Upper lobe of left lung (tissue), 6 donors: ENCODE results near the gene SLC9A5. TPM values are rescaled to one million over a fixed set of nuclear protein-coding genes. Genes with fewer than 3 reads are reported as not detected.

ENCODE experiments used
- ATAC-seq, 2 donors: fragments of 200-7000 bp; cut with Tn5 transposase; one replicate each; pipeline ENCODE4 v1.9.1; 2022; ENCODE audit warnings: mild to moderate bottlenecking in 2 of 2, moderate library complexity in 2 of 2; ENCODE audit not compliant: low FRiP score in 2 of 2
- DNase-seq, 2 donors: peaks; one replicate each; pipeline ENCODE4 v3.0.0-alpha.2; 2019 to 2020
- H3K27ac ChIP-seq, 4 donors: fragments of 200-600 bp; sonication (generic); one replicate each; pipeline ENCODE4 v1.5.1; 2016 to 2019
- H3K27me3 ChIP-seq, 4 donors: fragments of 200-600 bp; sonication (generic); one replicate each; pipeline ENCODE4 v1.5.1; 2017 to 2019
- H3K36me3 ChIP-seq, 4 donors: fragments of 200-600 bp; sonication (generic); one replicate each; pipeline ENCODE4 v1.5.1; 2016 to 2019
- H3K4me1 ChIP-seq, 4 donors: fragments of 200-600 bp; sonication (generic); one replicate each; pipeline ENCODE4 v1.5.1; 2018 to 2019
- H3K4me3 ChIP-seq, 4 donors: fragments of 200-600 bp; sonication (generic); one replicate each; pipeline ENCODE4 v1.5.1; 2017 to 2019; ENCODE audit warnings: mild to moderate bottlenecking in 2 of 4, moderate library complexity in 1 of 4
- H3K9me3 ChIP-seq, 4 donors: fragments of 200-600 bp; sonication (generic); one replicate each; pipeline ENCODE4 v1.5.1; 2018 to 2019
- CTCF ChIP-seq, 6 experiments: fragments of 450-650 bp in 4 of 6; fragments of 200-600 bp in 2 of 6; sonication (generic) in 2 of 6; IDR thresholded peaks; one replicate each; pipeline ENCODE4 v1.5.1; 2016 to 2019; ENCODE audit warnings: antibody characterized with exemption in 6 of 6
- EP300 ChIP-seq, 4 donors: sonication (generic); formaldehyde crosslinking; IDR thresholded peaks; one replicate each; pipeline ENCODE4 v1.5.1; 2017; ENCODE audit warnings: antibody characterized with exemption in 4 of 4, control low read depth in 2 of 4
- POLR2A ChIP-seq, 4 donors: fragments of 450-650 bp; IDR thresholded peaks; one replicate each; pipeline ENCODE4 v1.5.1; 2016 to 2017; ENCODE audit warnings: antibody characterized with exemption in 4 of 4, mild to moderate bottlenecking in 2 of 4
- POLR2AphosphoS5 ChIP-seq, 2 donors: sonication (generic); formaldehyde crosslinking; IDR thresholded peaks; one replicate each; pipeline ENCODE4 v1.5.1; 2017; ENCODE audit warnings: antibody characterized with exemption in 2 of 2
- WGBS, 2 donors: methylation state at CpG; one replicate each; pipeline ENCODE4 v1.1.5; 2017 to 2018; 5-methylcytosine and 5-hydroxymethylcytosine counted together
- total RNA-seq, 6 donors: library from RNA; depleted of rRNA in 4 of 6; stranded (reverse); fragments of >200 nt in 4 of 6; gene quantifications; one replicate each; pipeline versions ENCODE4 v1.1.0 to v1.2.1, GENCODE V29; 2016 to 2021
- donor health status: DM: no; HTN: no; CAD: no; lungs with moderate emphysema.
- donor health status: DM: no; HTN: yes; CAD: no; lungs with severe emphysema.

The SLC9A5 gene
- total RNA-seq, 6 donors from 2014 or later: 0.76 to 28.3 (median 4.1) TPM

- DNase-seq (peak in 1 of 2 donors; percentile 42), ATAC-seq (no peak)
- peaks cover 0 to 6% (median 3%) of the 10 kb centered on the region in 4 donors for H3K27me3 ChIP-seq
- peak overlapping the region; percentile 93 to 96 (median 95) for H3K27ac ChIP-seq
- peak overlapping the region in 3 of 4 donors; percentile 60 to 99 (median 95) for H3K4me3 ChIP-seq
- WGBS, 2 donors: 50 to 51% methylated on average over 4 of the region's 4 CpGs
- no peak for TF ChIP-seq EP300 (IDR thresholded peaks at IDR 0.05)
- no peak for TF ChIP-seq POLR2AphosphoS5 (IDR thresholded peaks at IDR 0.05)
- TF ChIP-seq POLR2A (IDR thresholded peaks at IDR 0.05): no peak
- no peak for TF ChIP-seq CTCF (IDR thresholded peaks at IDR 0.05)
- H3K9me3 ChIP-seq: no peaks in the 10 kb centered on the region
- peaks cover 73 to 80% (median 77%) of the 10 kb centered on the region in 4 donors for H3K4me1 ChIP-seq
- no peaks in the 10 kb centered on the region for H3K36me3 ChIP-seq
Observed at GRCh38 chr16:67245186-67245585, 3.6 kb upstream of the SLC9A5 start.

- peaks cover 68 to 75% (median 72%) of the 10 kb centered on the region in 4 donors for H3K4me1 ChIP-seq
Observed at GRCh38 chr16:67245674-67246080, 3.1 kb upstream of the SLC9A5 start.

DNA sequence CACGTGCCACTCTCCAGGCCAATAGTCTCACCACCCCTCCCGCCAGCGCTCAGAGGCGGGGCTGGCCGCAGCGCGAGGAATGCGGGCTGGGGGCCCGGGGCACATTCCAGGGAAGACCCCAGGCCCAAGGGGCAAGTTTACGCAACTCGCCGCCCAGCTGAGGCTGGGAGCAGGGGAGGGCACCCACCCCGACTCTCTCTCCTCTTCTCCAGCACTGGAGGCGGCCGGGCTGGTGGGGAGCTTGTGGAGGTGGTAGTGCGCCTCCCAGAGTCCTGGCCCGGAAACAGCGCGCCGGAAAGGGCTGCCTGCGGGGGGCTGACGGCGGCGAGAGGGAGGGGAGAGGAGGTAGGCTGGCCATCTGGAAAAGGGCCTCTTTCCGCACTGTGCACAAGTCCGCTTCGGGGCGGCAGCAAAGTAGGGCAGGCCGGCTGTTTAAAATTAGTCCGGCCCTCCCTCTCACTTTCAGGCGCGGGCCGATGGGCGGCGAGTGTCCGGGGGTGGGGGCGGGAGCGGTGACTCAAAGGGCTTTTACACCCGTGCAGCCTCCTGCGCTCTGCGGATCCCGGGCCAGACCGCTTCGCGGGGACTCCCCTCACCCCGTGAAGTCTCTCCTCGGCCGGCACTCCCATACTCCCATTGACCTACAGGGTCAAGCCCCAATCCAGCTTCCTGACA lies 2.6 kb upstream of the SLC9A5 start:
- TF ChIP-seq CTCF (IDR thresholded peaks at IDR 0.05) (peak in 5 of 6 experiments; percentile 21 to 52 (median 33)), POLR2AphosphoS5 (IDR thresholded peaks at IDR 0.05) (peak; percentile 24 to 67), EP300 (IDR thresholded peaks at IDR 0.05) (no peak), POLR2A (IDR thresholded peaks at IDR 0.05) (peak in 2 of 4 donors; percentile 42 to 44)
- WGBS, 2 donors: 0 to 4% methylated on average over 8 to 34 of the region's 48 CpGs
- H3K27me3 ChIP-seq: peaks cover 0 to 6% (median 3%) of the 10 kb centered on the region in 4 donors
- H3K4me1 ChIP-seq: peaks cover 63 to 71% (median 66%) of the 10 kb centered on the region in 4 donors
- H3K4me3 ChIP-seq: peak overlapping the region; percentile 60 to 99 (median 94)
- no peaks in the 10 kb centered on the region for H3K36me3 ChIP-seq
- peak overlapping the region; percentile 93 to 96 (median 95) for H3K27ac ChIP-seq
- ATAC-seq (peak; percentile 68 to 72), DNase-seq (peak; percentile 79 to 93)
- no peaks in the 10 kb centered on the region for H3K9me3 ChIP-seq

More at GRCh38 chr16:67245674-67246080, 3.1 kb upstream of the SLC9A5 start:
- WGBS, 2 donors: 16 to 23% methylated on average over 5 to 8 of the region's 8 CpGs
- no peak for DNase-seq
- ATAC-seq: no peak
- Histone ChIP-seq H3K9me3 (no peaks in the 10 kb centered on the region), H3K4me3 (peak overlapping the region; percentile 60 to 99 (median 94)), H3K27me3 (peaks cover 0 to 6% (median 3%) of the 10 kb centered on the region in 4 donors), H3K36me3 (no peaks in the 10 kb centered on the region), H3K27ac (peak overlapping the region; percentile 93 to 96 (median 95))
- TF ChIP-seq POLR2A (IDR thresholded peaks at IDR 0.05): no peak
- TF ChIP-seq EP300 (IDR thresholded peaks at IDR 0.05): no peak
- TF ChIP-seq CTCF (IDR thresholded peaks at IDR 0.05): no peak
- TF ChIP-seq POLR2AphosphoS5 (IDR thresholded peaks at IDR 0.05): no peak

GRCh38 chr16:67246756-67247191 lies 2.0 kb upstream of the SLC9A5 start:
- peaks cover 57 to 65% (median 61%) of the 10 kb centered on the region in 4 donors for H3K4me1 ChIP-seq
- DNase-seq (peak; percentile 95 to 96), ATAC-seq (peak; percentile 22 to 87)
- H3K9me3 ChIP-seq: no peaks in the 10 kb centered on the region
- peak overlapping the region; percentile 93 to 96 (median 95) for H3K27ac ChIP-seq
- no peak for TF ChIP-seq EP300 (IDR thresholded peaks at IDR 0.05)
- TF ChIP-seq POLR2AphosphoS5 (IDR thresholded peaks at IDR 0.05): peak in 1 of 2 donors; percentile 72
- peak in 1 of 6 experiments; percentile 7 for TF ChIP-seq CTCF (IDR thresholded peaks at IDR 0.05)
- TF ChIP-seq POLR2A (IDR thresholded peaks at IDR 0.05): no peak
- H3K36me3 ChIP-seq: no peaks in the 10 kb centered on the region
- H3K27me3 ChIP-seq: peaks cover 0 to 6% (median 3%) of the 10 kb centered on the region in 4 donors
- 0 to 1% methylated on average over 11 to 25 of the region's 26 CpGs for WGBS, 2 donors
- H3K4me3 ChIP-seq: peak overlapping the region; percentile 60 to 99 (median 94)
